DMS53 treated with DMSO at 0.1 percent for 48 hours (cell line): ENCODE measurements around the gene MS4A14.
"Not testable (repeated sequence)": the region's sequence is repeated elsewhere in the genome, so short reads cannot be mapped to it uniquely, and the experiment has no call there.

Experiments used
- DNase-seq: peaks from one replicate; lab custom pipeline; 2025; ENCODE audit not compliant: unreplicated experiment; lab: John Stamatoyannopoulos, UW

The MS4A14 gene

GRCh38 chr11:60378354-60378753 lies 17.9 kb upstream of the MS4A14 start, which contains the start of gene MS4A7:
MS4A7 (plus strand) TSS chr11:60378532; CDS start chr11:60383142, 4,610 bp downstream.
- no peak for DNase-seq

- no peak for DNase-seq
Measured at GRCh38 chr11:60389279-60389910, 6.9 kb upstream of the MS4A14 start.

- no peak for DNase-seq
Measured at GRCh38 chr11:60390419-60390818, 5.8 kb upstream of the MS4A14 start.

- no peak for DNase-seq
Measured at GRCh38 chr11:60392361-60392760, 3.9 kb upstream of the MS4A14 start.

- DNase-seq: no peak
Measured at GRCh38 chr11:60393016-60393415, 3.2 kb upstream of the MS4A14 start.

- no peak for DNase-seq
Measured at GRCh38 chr11:60394666-60395380, 1.4 kb upstream of the MS4A14 start.

GRCh38 chr11:60396799-60397198 lies 540 bp downstream of the MS4A14 start:
- no peak for DNase-seq

GRCh38 chr11:60420015-60420414 lies 23.8 kb downstream of the MS4A14 start:
- no peak for DNase-seq

GRCh38 chr11:60422609-60423008 lies 26.4 kb downstream of the MS4A14 start:
- no peak for DNase-seq

GRCh38 chr11:60428517-60428916 lies 32.3 kb downstream of the MS4A14 start:
- peak; percentile 33 for DNase-seq

GRCh38 chr11:60429272-60429671 lies 33.0 kb downstream of the MS4A14 start, which contains the start of gene MS4A5:
MS4A5 (plus strand) TSS chr11:60429572; CDS start chr11:60429675, 103 bp downstream.
- DNase-seq: no peak

GRCh38 chr11:60431251-60431650 lies 35.0 kb downstream of the MS4A14 start:
- no peak for DNase-seq

- DNase-seq: no peak
Measured at GRCh38 chr11:60433401-60433800, 37.1 kb downstream of the MS4A14 start.

- DNase-seq: no peak
Measured at GRCh38 chr11:60447070-60447469, 50.8 kb downstream of the MS4A14 start.

- DNase-seq: no peak
Measured at GRCh38 chr11:60447846-60448245, 51.6 kb downstream of the MS4A14 start.

- DNase-seq: not testable (repeated sequence)
Measured at GRCh38 chr11:60451185-60451584, 54.9 kb downstream of the MS4A14 start.

- DNase-seq: no peak
Measured at GRCh38 chr11:60454212-60454611, 58.0 kb downstream of the MS4A14 start.

- DNase-seq: no peak
Measured at GRCh38 chr11:60455531-60456042, 59.3 kb downstream of the MS4A14 start, which contains the start of gene MS4A1. MS4A1 (plus strand) TSS chr11:60455847; CDS start chr11:60462375, 6,528 bp downstream.

GRCh38 chr11:60457576-60457975 lies 61.3 kb downstream of the MS4A14 start:
- no peak for DNase-seq

GRCh38 chr11:60459345-60459744 lies 63.1 kb downstream of the MS4A14 start:
- DNase-seq: no peak
